K562 (cell line): ENCODE data around the gene PTPRT. TPM values are rescaled to one million over a fixed set of nuclear protein-coding genes. Genes with fewer than 3 reads are reported as not detected.

Experiments
- ATAC-seq: fragments of 200-7000 bp; cut with Tn5 transposase; 3 replicates; pipeline ENCODE4 v1.9.1; 2020; ENCODE audit warnings: moderate library complexity
- BruUV-seq: library from RNA; stranded (reverse); fragments of 400-500 nt; replicated peaks from 2 replicates; lab custom pipeline; 2021; lab: Mats Ljungman, UMichigan
- CTCF ChIA-PET: fragments of 300-600 bp; formaldehyde crosslinking; extraction: SDS; loops from one replicate; lab custom pipeline; 2021; ENCODE audit warnings: low intra/inter-chr PET ratio; lab: Yijun Ruan, JAX
- POLR2A ChIA-PET: fragments of 300-600, 350-650 bp; sonication (Branson Sonifier 250); formaldehyde crosslinking; extraction: SDS; loops from one replicate; lab custom pipeline; 2021; ENCODE audit warnings: antibody characterized with exemption, inconsistent platforms; lab: Yijun Ruan, JAX
- DNase-seq, 4 experiments: peaks; one replicate each; pipeline versions ENCODE4 v3.0.0 to v3.0.0-alpha.2; 2011 to 2018; ENCODE audit warnings: low spot score in 3 of 4, mixed read lengths in 3 of 4; ENCODE audit errors: extremely low read depth in 1 of 4
- FAIRE-seq: peaks from 2 replicates; lab custom pipeline; 2011; peaks lifted over from hg19 to GRCh38; lab: Jason Lieb, UNC
- H2AFZ ChIP-seq: 2 replicates; pipeline ENCODE4 v1.6.0; 2011; ENCODE audit warnings: low read depth, low read length, control low read depth, inconsistent platforms
- H3K27ac ChIP-seq: fragments of 200-600 bp; 3 replicates; pipeline ENCODE4 v1.8.0; 2011; ENCODE audit warnings: low read depth, mild to moderate bottlenecking, control low read depth, inconsistent platforms, low read length, moderate library complexity, mixed read lengths; ENCODE audit errors: extremely low read depth
- H3K27me3 ChIP-seq, 2 experiments: fragments of 300-600 bp in 1 of 2; 2 replicates in 1 of 2; 3 replicates in 1 of 2; pipeline versions ENCODE4 v1.6.0 to v1.8.0; 2011; ENCODE audit warnings: inconsistent platforms in 2 of 2, low read length in 2 of 2, mild to moderate bottlenecking in 1 of 2, mixed read lengths in 1 of 2, moderate library complexity in 1 of 2; ENCODE audit not compliant: control insufficient read depth in 2 of 2, insufficient read depth in 2 of 2
- H3K36me3 ChIP-seq: fragments of 300-600 bp; 3 replicates; pipeline ENCODE4 v1.8.0; 2011; ENCODE audit warnings: mild to moderate bottlenecking, low read length, inconsistent platforms; ENCODE audit not compliant: control insufficient read depth, insufficient read depth
- H3K4me1 ChIP-seq, 2 experiments: fragments of 200-600 bp in 1 of 2; replicated peaks in 1 of 2; 2 replicates in 1 of 2; 3 replicates in 1 of 2; pipeline versions ENCODE4 v1.5.1 to v1.8.0; 2011; ENCODE audit warnings: inconsistent platforms in 2 of 2, low read length in 2 of 2, mild to moderate bottlenecking in 1 of 2, mixed read lengths in 1 of 2, moderate library complexity in 1 of 2; ENCODE audit not compliant: control insufficient read depth in 2 of 2, insufficient read depth in 2 of 2
- H3K4me2 ChIP-seq: 2 replicates; pipeline ENCODE4 v1.6.1; 2011; ENCODE audit warnings: low read length, control low read depth, inconsistent platforms, mixed read lengths; ENCODE audit not compliant: insufficient read depth
- H3K4me3 ChIP-seq: fragments of 200-600 bp; sonication (generic), shearing (Covaris generic); 2 replicates; pipeline ENCODE4 v1.5.1; 2016; ENCODE audit warnings: control low read depth, inconsistent platforms
- H3K79me2 ChIP-seq: fragments of 200-600 bp; 3 replicates; pipeline ENCODE4 v1.8.0; 2011; ENCODE audit warnings: low read length, inconsistent platforms; ENCODE audit not compliant: control insufficient read depth, insufficient read depth
- H3K9ac ChIP-seq, 2 experiments: 2 replicates each; pipeline versions ENCODE4 v1.6.0 to v1.6.1; 2011; ENCODE audit warnings: low read depth in 2 of 2, low read length in 2 of 2, control low read depth in 1 of 2, inconsistent platforms in 1 of 2, mild to moderate bottlenecking in 1 of 2, mixed read lengths in 1 of 2; ENCODE audit not compliant: insufficient read depth in 1 of 2
- H3K9me1 ChIP-seq: one replicate; pipeline ENCODE4 v1.6.0; 2011; ENCODE audit warnings: inconsistent platforms, mild to moderate bottlenecking, low read length, moderate library complexity; ENCODE audit not compliant: control insufficient read depth, insufficient read depth
- H3K9me3 ChIP-seq: replicated peaks from 2 replicates; pipeline ENCODE4 v1.5.1; 2011; ENCODE audit warnings: low read depth, low read length, inconsistent platforms; ENCODE audit not compliant: control insufficient read depth, insufficient read depth
- H4K20me1 ChIP-seq: replicated peaks from 2 replicates; pipeline ENCODE4 v1.6.1; 2011; ENCODE audit warnings: low read length, inconsistent platforms, mixed read lengths; ENCODE audit not compliant: control insufficient read depth, insufficient read depth
- AFF4 ChIP-seq: sonication (generic); formaldehyde crosslinking; IDR thresholded peaks from 2 replicates; pipeline ENCODE4 v1.8.0; 2023; ENCODE audit warnings: mild to moderate bottlenecking, missing genetic modification reagents
- ATF3 ChIP-seq, 2 experiments: fragments of 450-650 bp in 1 of 2; sonication (generic) in 1 of 2; formaldehyde crosslinking in 1 of 2; IDR thresholded peaks in 1 of 2; conservative IDR thresholded peaks in 1 of 2; 2 replicates each; pipeline versions ENCODE4 v1.6.1 to v1.8.1; 2016 to 2023; ENCODE audit warnings: mild to moderate bottlenecking in 2 of 2, moderate library complexity in 2 of 2, inconsistent platforms in 1 of 2, missing genetic modification reagents in 1 of 2
- IRF1 ChIP-seq: sonication (generic); formaldehyde crosslinking; IDR thresholded peaks from 2 replicates; pipeline ENCODE4 v1.8.0; 2022; ENCODE audit warnings: missing genetic modification reagents, mild to moderate bottlenecking, borderline replicate concordance
- NR2C1 ChIP-seq, 2 experiments: fragments of 450-650 bp; IDR thresholded peaks; 2 replicates each; pipeline ENCODE4 v1.6.1; 2017; ENCODE audit warnings: mild to moderate bottlenecking in 2 of 2, antibody characterized with exemption in 1 of 2, inconsistent platforms in 1 of 2, missing compliant biosample characterization in 1 of 2, missing genetic modification characterization in 1 of 2
- PCBP2 ChIP-seq: fragments of 200-400 bp; formaldehyde crosslinking; IDR thresholded peaks from 2 replicates; pipeline ENCODE4 v1.6.1; 2018; ENCODE audit warnings: low read length, low read depth, mild to moderate bottlenecking, moderate library complexity; ENCODE audit not compliant: poor library complexity, severe bottlenecking
- PHF8 ChIP-seq: fragments of 200-600 bp; sonication (generic); IDR thresholded peaks from 2 replicates; pipeline ENCODE4 v1.6.1; 2012; ENCODE audit warnings: mixed run types, mild to moderate bottlenecking, inconsistent platforms, low read length, moderate library complexity, borderline replicate concordance
- POLR2AphosphoS5 ChIP-seq: IDR thresholded peaks from 2 replicates; pipeline ENCODE4 v1.6.1; 2011; ENCODE audit warnings: mild to moderate bottlenecking, low read depth, low read length, moderate library complexity; ENCODE audit not compliant: control insufficient read depth, insufficient read depth
- THRB ChIP-seq: fragments of 450-650 bp; formaldehyde crosslinking; conservative IDR thresholded peaks from 2 replicates; pipeline ENCODE4 v1.4.0; 2022; ENCODE audit warnings: mild to moderate bottlenecking, missing genetic modification characterization
- ZNF197 ChIP-seq: fragments of 200-800 bp; sonication (Bioruptor generic); IDR thresholded peaks from 2 replicates; pipeline ENCODE4 v1.6.1; 2016; ENCODE audit warnings: low read depth, missing genetic modification characterization, missing compliant biosample characterization
- ZNF277 ChIP-seq: fragments of 250-450 bp; sonication (Bioruptor Pico); IDR thresholded peaks from 2 replicates; pipeline ENCODE4 v1.8.0; 2022; ENCODE audit warnings: inconsistent platforms, mild to moderate bottlenecking, moderate library complexity, borderline replicate concordance
- ZNF77 ChIP-seq: fragments of 250-450 bp; sonication (Bioruptor Pico); IDR thresholded peaks from 2 replicates; pipeline ENCODE4 v1.5.0; 2020
- WGBS: fragments of 100-300 bp; shearing (Covaris generic); methylation state at CpG from one replicate; pipeline ENCODE4 v1.1.6; 2016; ENCODE audit warnings: low coverage, mixed read lengths; ENCODE audit not compliant: insufficient coverage; ENCODE audit errors: missing lambda C conversion rate; 5-methylcytosine and 5-hydroxymethylcytosine counted together
- in situ Hi-C: fragments of 300-500 bp; cut with MboI; formaldehyde crosslinking; loops from 4 replicates; pipeline ENCODE4 v1.15.0; 2018; ENCODE audit warnings: inconsistent platforms, mixed read lengths
- intact Hi-C: fragments of 100-400 bp; cut with micrococcal nuclease; formaldehyde crosslinking; loops from 2 replicates; pipeline ENCODE4 v1.14.2; 2022
- polyA plus RNA-seq, 8 experiments: library from polyadenylated mRNA; depleted of rRNA in 4 of 8; stranded (reverse) in 5 of 8; unstranded in 3 of 8; fragments of >200 nt; fragmentation: Nextera tagmentation in 2 of 8; fragmentation: Illumina TruSeq in 1 of 8; extraction: Ambion mirVana in 2 of 8; extraction: Trizol in 1 of 8; gene quantifications; 2 replicates each; pipeline versions ENCODE4 v1.2.1 to v1.2.3, GENCODE V29; 2011 to 2014; ENCODE audit warnings: inconsistent platforms in 1 of 8, missing spikeins in 1 of 8
- total RNA-seq, 7 experiments: library from RNA; depleted of rRNA in 6 of 7; stranded (reverse); fragments of >200 nt in 6 of 7; fragmentation: Illumina TruSeq in 2 of 7; extraction: Trizol in 2 of 7; gene quantifications; 2 replicates each; pipeline versions ENCODE4 v1.2.1 to v1.2.3, GENCODE V29; 2011 to 2021; ENCODE audit warnings: low replicate concordance in 1 of 7

The PTPRT gene
- total and polyA plus RNA-seq, 9 of the 15 experiments (the other 6 are each of a cell fraction or from before 2014, with no cell fraction given) = not detected

GRCh38 chr20:42173440-42173839, 1016.3 kb downstream of the PTPRT start:
- intact Hi-C loops (no loop called here), in situ Hi-C loops (no loop called here)
- H3K4me3 ChIP-seq = no peak overlapping the region
- ChIA-PET POLR2A (no interaction called here), CTCF (no interaction called here)
- no peaks in the 10 kb centered on the region for H3K9me1 ChIP-seq
- BruUV-seq = no TSS peak
- no peaks in the 10 kb centered on the region for H4K20me1 ChIP-seq
- H3K27me3 ChIP-seq = no peaks in the 10 kb centered on the region; a peak in 1 of 5 replicates
- WGBS = 0% methylated on average over 2 of the region's 2 CpGs
- FAIRE-seq = no peak
- no peak for DNase-seq
- H3K4me2 ChIP-seq = no peak overlapping the region
- H3K9me3 ChIP-seq = no peaks in the 10 kb centered on the region
- H3K36me3 ChIP-seq = no peaks in the 10 kb centered on the region
- H3K4me1 ChIP-seq = no peaks in the 10 kb centered on the region
- no peak overlapping the region for H3K27ac ChIP-seq
- no peak for ATAC-seq
- no peaks in the 10 kb centered on the region for H3K79me2 ChIP-seq
- H2AFZ ChIP-seq = no peak overlapping the region
- no peak overlapping the region for H3K9ac ChIP-seq
- TF ChIP-seq NR2C1 (IDR thresholded peaks at IDR 0.05) (no peak), NR2C1 (tag; IDR thresholded peaks at IDR 0.05) (no peak), PHF8 (no peak), ZNF77 (CRISPR knock-in tag) (no peak), PCBP2 (no peak), ZNF277 (CRISPR knock-in tag) (no peak), IRF1 (CRISPR knock-in tag) (no peak), THRB (no peak), ZNF197 (CRISPR knock-in tag) (no peak), AFF4 (CRISPR knock-in tag) (no peak), POLR2AphosphoS5 (no peak), ATF3 (IDR thresholded peaks at IDR 0.05) (no peak), ATF3 (CRISPR knock-in tag; conservative IDR thresholded peaks at IDR 0.05) (no peak)
